Activated T-helper 1 cell treated with Interleukin-2 at 50 U/mL for 16 hours (primary cell): Measurements from ENCODE around the gene POPDC3.
"Not testable (repeated sequence)": the region's sequence is repeated elsewhere in the genome, so short reads cannot be mapped to it uniquely, and the experiment has no call there.

Experiments used
- DNase-seq: peaks from one replicate; pipeline ENCODE4 v3.0.0-alpha.2; 2020; ENCODE audit warnings: low read depth

POPDC3 gene

DNA sequence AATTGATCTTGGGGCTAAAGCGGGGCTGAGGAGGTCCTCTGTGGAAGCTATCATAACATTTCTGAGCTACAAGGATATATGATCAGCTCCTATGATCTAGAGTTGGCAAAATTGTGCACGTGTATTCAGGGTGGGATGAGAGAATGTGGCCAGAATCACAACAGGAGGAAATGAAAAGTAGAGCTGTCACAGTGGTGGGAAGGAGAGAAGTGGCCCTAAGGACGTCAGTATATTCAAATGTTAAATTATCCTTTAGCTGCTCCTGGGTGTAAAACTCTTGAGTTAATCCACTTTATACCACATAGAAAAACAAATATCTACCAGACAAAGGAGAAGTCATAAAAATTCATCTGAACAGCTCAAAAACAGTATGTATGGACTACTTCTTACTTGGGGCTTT, 14.8 kb upstream of the POPDC3 start:
- no peak for DNase-seq

DNA sequence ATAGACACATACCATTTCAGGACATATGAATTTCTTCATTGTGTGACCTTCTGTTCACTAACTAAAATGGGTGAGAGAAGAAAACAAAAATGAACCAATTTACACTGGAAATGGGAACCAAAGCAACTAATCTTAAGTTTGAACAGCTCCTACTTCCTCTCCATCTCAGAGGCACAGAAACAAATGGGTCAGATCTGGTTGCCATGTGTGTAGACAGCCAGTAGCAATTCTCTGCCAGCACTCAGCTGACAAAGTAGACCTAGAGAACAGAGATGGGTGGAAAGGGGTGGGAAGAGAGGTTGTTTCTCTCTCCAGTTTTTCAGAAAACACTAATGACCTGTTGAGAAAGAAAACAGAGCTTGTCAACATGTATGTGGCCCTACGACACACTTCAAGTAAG, 14.3 kb upstream of the POPDC3 start:
- DNase-seq = no peak

DNA sequence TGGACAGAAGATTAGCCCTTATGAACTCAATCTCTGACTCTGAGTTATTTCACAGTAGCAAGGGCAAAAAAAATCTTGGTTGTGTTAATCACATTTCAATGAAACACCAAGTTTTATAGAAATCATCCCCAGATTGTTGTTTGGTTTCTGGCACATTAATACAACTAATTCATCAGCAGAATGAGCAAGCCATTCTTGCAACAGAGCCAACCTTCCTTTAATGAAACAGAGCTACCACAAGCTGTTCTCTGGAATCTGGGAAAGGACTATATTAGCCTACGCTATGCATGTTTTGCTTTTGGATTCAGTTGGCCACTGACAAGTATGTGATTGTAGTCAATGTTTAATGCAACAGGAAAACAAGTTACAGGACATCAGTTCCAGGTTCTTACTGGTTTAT, 13.8 kb upstream of the POPDC3 start:
- no peak for DNase-seq

DNA sequence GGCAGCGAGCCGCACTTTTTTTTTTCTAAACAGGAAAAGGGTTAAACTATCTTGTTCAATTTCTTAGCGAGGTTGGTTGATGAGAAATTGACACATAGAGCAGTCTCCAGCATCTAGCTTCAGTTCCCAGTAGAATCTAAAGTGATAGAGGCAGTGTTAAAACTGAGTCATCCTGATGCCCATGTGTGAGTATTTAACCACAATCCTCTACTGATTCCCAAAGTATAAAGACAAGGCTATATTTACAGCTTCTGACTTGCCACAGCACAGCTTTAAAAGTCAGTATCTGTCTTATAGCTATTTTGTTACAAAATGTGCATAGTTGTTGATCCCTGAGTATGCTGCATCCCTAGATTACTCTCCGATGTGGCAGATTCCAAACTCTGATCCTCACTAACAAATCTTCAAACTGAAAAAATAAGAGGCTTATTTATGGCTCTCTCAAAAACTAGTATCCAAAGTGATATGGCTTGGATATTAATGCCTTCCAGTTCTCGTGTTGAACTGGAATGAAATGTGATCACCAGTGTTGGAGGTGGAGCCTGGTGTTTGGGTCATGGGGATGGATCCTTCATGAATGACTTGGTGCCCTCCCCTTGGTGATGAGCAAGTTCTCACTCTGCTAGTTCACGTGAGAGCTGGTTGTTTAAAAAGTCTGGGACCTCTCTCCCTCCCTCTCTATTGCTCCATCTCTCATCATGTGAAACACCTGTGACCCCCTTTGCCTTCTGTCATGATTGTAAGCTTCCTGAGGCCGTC, 13.1 kb upstream of the POPDC3 start:
- no peak for DNase-seq

DNA sequence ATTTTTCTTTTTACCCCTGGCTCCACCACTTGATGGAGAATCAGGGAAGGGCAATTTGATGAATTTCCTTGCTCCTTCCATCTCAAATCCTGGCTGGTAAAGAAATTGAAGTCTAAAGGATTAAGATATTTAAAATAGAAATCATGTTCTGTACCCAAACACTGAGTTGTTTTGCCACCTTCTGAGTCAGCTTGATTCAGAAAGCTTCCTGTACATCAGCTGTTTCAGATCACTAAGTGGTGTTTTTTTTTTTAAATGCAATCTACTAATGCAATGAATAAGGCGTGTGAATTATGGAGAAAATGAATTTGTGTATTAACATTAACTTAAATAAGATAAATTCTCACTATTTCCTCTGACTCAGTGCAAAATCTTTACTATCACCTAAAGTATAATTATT, 11.5 kb upstream of the POPDC3 start:
- DNase-seq = no peak

DNA sequence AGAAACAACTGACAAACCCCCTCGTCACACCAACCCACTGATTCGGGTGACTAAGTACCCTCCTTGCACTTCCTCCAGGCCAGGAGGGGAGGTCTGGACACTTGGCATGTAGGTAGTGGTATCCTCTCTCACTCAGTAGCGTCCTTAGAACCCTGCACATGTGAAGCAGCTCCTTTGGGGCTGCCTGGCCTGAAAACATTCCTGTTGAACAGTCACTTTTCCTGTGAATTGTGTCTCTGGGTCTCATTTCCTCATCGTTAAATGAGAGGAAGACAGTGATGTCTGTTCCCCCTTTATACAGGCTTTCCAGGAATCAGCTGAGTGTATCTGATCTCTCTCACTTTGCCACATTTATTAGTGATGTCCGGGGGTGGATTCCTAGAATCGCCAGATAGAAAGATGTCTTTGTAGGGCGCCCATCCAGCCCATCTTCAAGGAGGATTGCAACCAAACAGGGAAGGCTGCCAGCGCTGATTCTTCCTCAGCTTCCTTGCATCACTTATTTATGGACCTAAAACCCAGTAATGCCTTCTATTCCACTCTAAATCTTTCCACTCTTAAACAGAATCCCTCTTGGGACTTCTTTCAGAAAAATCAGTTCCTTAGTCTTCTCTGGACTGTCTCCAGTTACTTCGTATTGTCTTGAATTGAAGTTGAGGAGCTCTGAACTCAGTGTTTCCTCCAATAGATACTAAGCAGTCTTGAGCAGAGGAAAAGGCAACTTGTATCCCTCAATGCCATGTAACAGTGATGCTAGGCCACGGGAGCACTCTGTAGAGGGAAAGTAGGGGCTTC, 9.4 kb upstream of the POPDC3 start:
- DNase-seq = no peak

DNA sequence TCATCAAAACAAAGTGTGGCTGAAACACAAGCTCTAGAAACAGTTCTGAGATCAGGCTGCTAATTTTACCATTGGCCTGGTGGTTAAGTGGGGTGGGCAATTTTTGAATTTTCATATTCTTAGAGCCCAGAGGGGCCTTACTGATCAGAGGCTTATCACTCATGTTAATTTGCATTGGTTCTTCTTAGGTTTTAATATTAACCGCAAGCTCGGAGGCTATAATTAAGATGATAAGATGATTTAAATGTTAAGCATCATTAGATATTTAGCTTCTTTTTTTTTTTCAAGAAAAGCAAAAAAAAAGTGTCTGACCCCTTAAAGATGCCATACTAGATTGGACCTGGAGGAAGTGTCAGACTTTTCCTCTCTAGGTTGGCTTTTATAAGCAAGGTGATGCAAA, 8.4 kb upstream of the POPDC3 start:
- no peak for DNase-seq

DNA sequence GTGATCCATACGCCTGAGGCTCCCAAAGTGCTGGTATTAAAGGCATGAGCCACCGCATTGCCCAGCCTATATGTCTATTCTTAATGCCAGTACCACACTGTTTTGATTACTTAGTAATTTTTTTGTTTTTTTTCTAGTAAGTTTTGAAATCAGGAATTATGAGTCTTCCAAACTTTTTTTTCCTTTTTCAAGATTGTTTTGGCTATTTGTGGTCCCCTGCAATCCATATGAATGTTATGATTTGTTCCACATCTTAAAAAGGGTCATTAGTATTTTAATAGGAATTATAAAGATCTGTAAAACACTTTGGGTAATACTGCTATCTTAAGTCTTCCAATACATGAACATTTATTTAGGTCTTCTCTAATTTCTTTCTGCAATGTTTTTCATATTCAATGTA, 6.8 kb upstream of the POPDC3 start:
- DNase-seq = no peak

DNA sequence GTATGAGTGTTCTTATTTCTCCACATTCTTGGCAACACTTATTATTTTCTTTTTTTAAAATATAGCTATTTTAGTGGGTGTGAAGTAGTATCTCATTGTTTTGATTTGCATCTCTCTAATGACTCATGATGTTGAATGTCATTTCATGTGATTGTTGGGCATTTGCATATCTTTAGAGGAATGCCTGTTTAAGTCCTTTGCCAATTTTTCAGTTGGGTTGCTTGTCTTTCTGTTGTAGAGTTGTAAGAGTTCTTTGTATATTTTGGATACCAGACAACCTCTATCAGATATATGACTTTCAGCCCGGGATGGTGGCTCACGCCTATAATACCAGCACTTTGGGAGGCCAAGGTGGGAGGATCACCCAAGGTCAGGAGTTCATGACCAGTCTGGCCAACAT, 5.1 kb upstream of the POPDC3 start:
- DNase-seq = no peak

DNA sequence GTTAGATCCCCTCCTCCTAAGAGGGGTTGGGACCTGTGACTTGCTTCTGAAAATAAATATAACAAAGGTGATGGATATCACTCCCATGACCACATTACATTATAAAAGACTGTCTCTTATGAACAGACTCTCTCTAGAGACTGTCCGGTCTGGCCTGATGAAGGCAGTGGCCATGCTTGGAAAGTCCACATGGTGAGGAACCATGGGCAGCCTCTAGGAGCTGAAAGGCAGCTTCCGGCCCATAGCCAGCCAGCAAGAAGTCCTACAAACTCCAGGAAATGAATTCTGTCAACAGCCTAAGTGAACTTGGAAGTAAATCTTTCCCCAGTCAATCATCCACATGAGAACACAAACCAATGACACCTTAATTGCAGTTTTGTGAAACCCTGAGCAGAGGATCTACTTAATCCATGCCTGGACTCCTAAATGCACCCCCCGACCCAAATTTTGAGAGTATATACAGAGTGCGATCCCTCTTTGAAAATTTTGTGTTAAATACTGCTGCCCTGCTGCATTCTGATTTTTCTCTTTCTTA, 2.2 kb upstream of the POPDC3 start:
- no peak for DNase-seq

DNA sequence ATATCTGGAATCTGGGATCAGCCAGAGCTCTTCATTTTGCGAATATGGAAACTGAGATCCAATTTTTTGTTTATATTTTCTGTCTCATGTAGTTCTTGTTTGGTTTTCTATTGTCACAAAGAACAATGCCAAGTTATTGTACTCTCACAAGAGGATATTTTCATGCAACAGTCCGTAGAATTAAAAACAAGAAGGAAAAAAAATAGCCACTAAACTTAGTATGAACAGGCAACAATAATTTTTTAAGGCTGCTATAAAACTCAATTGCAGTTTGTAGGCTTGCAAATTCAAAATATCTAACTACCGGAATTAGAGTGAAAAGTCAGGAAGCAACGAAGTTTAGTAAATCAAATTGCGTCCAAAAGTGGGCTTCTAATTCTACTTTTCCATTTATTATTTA, 1.2 kb downstream of the POPDC3 start:
- DNase-seq = no peak

DNA sequence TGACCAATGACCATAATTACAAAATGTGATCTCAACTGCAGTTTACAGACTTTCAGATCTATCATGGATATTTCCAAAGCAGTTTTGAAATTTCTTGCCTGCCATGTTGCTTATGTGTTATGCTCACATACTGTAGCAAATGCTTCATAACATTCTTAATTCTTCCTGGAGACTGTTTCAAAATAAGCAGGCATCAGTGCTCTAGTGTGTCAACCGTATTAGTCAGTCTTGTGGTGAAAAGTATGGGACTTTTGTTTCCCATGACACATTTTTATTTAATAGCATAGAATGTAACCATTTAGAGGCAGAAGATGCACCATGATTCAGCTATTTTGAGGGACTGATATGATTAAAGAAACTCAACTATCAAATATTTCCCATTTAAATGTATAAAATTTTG, 1.7 kb downstream of the POPDC3 start:
- DNase-seq = no peak

DNA sequence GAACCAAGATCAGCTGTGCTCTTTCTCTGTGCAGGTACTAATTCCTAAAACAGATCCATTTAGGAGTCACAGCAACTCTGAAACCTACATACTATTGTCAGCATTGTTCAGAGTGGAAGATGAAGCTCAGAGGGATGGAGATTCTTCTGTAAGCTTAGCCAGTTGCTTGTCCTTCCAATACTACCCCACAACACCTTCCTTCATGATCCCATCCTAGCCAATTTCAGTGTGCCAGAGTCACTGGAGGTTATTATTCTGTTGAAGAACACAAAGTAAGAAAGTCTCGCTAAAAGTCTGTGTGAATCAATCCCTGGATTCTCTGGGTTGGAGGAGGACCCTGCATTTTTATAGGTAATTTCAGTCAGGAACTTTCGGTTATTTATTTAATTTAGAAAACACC, 2.3 kb downstream of the POPDC3 start:
- DNase-seq = no peak

DNA sequence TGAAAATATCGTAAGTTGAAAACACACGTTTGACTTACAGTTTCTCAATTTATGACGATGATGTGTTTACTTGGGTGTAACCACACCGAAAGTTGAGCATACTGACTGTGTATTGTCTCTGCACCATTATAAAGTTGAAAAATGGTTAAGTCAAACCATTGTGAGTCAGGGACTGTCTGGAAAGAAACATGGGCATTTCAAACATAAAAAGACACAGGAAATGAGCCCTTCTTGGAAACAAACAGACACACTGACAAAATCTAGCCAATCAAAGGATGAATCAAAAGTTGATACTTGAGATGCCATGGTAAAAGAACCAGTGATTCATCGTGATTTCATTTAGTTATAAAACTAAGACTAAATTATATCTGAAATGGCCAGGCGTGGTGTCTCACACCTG, 5.3 kb downstream of the POPDC3 start:
- no peak for DNase-seq

DNA sequence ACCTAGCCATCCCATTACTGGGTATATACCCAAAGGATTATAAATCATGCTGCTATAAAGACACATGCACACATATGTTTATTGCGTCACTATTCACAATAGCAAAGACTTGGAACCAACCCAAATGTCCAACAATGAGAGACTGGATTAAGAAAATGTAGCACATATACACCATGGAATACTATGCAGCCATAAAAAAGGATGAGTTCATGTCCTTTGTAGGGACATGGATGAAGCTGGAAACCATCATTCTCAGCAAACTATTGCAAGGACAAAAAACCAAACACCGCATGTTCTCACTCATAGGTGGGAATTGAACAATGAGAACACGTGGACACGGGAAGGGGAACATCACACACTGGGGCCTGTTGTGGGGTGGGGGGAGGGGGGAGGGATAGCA, 7.3 kb downstream of the POPDC3 start:
- not testable (repeated sequence) for DNase-seq

DNA sequence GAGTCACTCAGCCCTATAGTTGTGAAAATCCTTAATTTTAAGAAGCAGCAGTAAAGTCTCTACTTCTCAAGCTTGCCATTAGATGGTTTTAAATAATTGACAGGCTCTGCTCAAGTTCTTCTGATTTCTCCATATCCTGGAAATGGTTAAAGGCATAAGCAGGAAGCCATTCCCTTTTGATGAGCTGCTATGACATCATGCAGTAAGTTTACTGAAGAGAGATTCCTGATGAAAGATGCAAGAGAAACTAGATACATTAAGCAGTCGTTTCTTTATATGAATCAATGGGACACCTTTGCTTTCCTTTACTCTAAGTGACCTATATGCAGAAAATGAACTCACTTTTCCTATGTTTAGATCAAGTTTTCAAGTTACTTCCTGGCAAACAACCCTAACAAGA, 9.8 kb downstream of the POPDC3 start:
- no peak for DNase-seq

DNA sequence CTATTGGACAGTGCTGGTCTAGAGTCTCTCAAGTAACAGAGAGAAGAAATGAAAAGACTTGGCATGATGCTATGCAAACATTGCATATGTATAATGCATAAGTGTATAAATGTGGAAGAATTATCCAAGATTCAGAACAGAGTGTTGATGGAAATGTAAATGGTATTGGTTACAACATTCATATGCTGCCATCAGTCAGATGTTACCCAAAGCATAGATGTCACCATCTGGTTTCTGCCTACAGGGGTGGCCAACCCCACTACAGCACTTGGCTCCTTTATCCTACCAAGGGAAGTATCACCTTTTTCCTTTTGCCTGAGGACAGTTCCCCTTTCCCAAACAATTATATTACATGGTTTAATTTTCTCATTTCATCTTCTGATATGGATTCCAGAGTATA, 11.9 kb downstream of the POPDC3 start:
- no peak for DNase-seq

DNA sequence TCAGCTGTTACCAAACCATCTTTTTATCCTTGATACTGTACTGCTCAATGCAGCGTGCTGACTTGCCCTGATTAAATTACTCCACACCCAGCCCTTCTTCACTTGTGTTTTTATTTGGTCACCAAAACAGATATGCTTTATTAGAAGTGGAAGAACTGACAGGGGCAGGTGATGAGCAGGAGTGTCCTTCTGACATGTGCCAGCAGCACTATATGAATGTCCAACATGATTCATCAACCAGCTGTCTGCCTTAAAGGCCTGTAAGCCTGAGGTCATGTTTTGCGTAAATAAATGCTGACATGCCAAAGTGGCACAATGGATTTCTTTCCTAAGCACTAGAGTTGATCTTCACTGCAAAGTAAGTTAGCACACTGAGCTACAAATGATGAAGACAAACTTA, 15.4 kb downstream of the POPDC3 start:
- DNase-seq = no peak

DNA sequence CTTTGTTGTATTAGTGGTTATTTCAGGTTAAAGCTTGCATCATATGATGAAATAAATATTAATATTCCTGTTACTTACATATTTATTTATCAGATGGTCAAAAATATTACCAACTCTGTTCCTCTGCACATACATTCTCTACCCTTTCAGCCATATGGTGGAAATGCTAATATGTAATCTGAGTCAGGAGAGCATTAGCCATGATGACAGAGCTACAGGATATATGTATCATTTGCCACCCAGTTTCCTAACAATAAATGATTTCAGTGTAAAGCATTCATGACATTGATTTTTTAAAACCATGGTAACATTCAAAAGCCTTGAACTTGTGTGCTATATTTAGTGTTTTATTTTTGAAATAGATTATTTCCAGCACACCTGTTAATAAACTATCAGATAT, 16.6 kb downstream of the POPDC3 start:
- no peak for DNase-seq

DNA sequence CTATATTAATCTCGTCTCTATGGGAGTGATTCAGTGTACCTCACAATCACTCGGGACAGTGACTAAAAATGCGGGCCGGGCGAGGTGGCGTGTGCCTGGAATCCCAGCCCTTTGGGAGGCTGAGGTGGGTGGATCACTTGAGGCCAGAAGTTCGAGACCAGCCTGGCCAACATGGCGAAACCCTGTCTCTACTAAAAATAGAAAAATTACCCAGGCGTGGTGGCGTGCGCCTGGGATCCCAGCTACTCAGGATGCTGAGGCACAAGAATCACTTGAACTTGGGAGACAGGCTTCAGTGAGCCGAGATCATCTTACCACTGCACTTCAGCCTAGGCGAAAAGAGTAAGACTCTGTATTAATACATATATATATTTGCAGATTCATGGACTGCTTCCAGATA, 17.4 kb downstream of the POPDC3 start:
- no peak for DNase-seq

DNA sequence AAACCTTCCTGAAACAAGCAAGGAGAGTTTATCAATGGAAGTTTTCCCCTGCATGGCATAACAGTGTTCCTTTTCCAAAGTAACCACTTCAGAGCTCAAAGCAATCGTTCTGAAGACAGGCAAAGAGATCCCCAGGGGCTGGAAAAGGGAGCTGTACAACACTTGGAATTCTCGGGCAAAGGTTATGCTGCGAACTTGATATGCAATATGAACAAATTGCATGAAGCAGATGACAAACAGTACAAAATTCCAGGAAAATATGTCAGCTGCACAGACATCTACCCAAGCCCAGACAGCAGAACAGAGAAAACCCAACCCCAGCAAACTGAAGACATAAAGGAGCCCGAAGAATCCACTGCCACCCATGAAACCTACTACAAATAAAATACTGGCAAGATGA, 18.4 kb downstream of the POPDC3 start:
- DNase-seq = no peak

DNA sequence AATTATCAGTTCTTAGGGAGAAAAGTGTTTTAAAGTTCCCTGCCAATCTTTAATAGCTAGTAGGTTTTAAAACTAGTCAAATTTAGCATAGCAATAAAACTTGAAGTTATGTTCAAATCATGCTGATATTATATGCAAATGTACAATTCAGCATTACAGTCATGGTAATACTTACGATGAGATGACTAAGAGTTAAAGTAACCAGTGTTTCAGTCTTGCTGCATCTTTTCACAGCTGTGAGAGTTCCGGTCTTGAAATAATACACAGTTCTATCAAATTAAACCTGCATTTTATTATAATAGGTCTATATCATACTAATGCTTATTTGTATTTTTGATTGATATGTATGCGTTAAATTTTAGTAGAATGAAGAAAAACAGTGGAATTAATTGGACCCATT, 26.1 kb downstream of the POPDC3 start:
- no peak for DNase-seq

DNA sequence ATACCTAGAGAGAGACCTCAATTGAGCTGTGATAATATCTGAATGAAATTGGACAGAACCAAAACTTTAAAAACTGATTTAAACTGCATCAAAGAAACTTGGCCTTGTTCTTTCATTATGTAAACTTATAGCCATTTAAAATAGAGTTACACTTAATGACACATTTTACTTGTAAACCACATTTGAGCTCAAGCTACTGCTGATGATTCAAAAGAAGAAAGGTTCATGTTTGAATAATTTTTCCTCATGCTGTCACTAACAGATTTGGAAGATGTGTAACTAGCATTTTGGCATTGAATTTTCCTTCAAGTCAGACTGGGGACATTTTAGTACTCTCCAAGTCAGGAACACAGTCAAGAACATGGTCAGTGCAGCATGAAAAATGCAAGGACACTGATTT, 26.9 kb downstream of the POPDC3 start:
- no peak for DNase-seq

DNA sequence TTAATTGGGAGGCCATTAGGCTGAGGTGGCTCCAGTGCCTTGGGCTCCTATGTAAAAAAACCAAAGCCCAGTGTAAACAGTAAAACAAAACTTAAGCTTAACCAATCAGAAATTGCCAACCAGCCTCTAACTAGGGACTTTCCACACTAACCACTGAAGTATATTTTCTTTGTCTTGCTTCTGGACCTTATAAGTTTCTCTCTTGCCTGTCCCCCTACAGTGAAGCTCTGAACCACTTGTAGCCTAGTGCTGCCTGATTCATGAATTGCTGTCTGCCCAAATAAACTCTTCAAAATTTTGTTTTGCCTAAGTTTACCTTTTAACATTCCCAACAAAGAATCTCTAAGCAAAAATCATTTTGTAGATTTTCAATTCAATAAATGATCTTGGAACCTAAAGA, 28.2 kb downstream of the POPDC3 start:
- DNase-seq = no peak
